HG03354 (cell line): Measurements from ENCODE around the gene SPRYD3.

Experiments
- ATAC-seq: cut with Tn5 transposase; IDR thresholded peaks from one replicate; pipeline ENCODE4 v1.9.1; 2021; ENCODE audit warnings: mild to moderate bottlenecking; ENCODE audit not compliant: unreplicated experiment, poor library complexity, severe bottlenecking

The SPRYD3 gene

DNA sequence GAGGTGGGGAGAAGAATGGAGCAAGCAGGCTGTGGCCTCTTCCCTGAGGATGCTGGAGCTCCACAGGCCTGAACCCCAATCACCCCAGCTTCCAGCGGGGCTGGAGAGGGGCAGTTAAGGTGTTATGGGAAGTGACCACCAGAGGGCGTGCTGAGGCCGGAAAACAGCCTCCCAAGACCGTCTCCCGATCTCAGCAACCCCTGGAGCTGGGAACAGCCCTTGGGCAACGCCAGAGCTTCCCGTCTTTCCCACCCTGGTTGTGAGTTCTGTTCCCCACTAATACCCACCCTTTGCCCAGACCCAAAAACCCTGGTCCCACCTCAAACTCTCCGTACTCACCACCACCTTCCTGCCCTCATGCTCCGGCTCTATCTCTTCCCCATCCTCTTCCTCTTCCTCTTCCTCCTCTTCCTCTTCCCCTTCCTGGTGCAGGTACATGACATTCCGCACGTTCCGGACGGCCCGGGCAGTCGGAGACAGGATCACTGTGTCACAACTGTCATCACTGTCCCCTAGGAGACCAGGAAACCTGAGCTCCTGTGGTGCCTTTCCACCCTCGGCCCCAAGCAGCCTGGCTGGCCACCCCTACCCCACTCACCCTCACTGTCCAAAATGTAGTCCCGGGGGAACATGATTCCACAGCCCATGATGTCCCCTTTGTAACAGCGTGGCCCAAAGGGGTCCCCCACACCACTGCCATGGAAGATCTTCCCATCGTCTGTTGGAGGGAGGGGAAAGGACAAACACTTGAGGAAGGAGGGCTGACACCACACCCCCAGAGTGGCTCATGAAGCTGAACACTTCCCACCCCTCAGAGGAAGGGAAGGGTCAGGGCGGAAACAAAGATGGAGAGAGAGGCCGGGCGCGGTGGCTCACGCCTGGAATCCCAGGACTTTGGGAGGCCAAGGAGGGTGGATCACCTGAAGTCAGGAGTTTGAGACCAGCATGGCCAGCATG lies 12.9 kb downstream of the SPRYD3 start:
- ATAC-seq: no peak

DNA sequence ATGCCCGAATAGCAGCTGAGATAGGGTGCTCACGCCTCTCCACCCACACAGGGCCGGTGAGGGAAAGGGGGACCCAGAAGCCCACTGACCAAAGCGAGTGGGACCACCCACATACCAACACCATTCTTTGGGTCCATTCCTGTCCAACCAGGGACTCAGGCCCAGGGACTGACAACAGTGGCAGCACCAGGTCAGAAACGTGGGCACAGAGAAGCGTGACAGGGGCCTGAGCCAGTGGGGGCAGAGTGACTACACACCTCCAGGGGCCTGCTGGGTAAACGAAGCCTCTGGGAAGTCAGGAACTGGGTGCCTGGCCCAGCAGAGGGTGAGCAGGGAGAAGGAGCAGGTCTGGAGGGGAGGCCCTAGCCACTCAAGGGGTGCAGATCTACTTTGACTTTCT lies 13.7 kb downstream of the SPRYD3 start:
- no peak for ATAC-seq

DNA sequence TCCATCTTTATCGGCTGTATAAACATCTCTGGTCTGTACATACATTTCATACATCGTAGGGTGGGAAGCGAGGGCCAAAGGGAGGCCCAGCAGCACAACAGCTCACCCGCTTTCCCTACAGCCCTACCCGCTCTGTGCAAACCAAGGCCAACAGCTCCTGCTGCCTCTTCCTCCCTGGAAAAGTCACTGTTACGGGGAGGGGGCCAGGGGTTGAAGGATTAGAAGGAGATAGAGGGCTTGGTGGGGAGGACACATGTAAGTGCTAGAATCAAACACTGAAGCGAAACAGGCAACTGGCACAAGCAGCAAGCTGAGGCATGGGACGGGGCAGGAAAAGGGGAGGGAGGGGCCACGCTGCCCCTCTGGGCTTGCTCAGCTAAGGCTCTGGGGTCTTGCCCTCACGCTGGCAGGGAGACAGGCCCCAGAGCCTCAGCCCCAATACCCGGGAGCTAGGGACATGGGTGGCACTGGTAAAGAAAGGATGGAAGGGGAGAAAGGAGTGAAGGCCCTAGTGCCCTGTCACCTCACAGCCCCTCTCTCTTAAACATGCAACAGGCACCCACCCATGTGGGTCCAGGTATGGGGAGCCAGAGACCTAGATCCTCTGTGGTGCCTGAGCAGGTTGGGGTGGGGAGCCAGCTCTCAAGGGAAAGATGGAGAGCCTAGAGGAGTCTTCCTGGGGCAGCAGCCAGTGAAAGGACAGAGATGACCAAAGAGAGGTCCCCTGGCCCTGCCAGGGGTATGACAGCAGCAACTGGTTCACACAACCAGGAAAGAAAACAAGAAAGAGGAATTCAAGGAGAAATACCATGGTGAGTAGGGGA lies 14.4 kb downstream of the SPRYD3 start:
- no peak for ATAC-seq

DNA sequence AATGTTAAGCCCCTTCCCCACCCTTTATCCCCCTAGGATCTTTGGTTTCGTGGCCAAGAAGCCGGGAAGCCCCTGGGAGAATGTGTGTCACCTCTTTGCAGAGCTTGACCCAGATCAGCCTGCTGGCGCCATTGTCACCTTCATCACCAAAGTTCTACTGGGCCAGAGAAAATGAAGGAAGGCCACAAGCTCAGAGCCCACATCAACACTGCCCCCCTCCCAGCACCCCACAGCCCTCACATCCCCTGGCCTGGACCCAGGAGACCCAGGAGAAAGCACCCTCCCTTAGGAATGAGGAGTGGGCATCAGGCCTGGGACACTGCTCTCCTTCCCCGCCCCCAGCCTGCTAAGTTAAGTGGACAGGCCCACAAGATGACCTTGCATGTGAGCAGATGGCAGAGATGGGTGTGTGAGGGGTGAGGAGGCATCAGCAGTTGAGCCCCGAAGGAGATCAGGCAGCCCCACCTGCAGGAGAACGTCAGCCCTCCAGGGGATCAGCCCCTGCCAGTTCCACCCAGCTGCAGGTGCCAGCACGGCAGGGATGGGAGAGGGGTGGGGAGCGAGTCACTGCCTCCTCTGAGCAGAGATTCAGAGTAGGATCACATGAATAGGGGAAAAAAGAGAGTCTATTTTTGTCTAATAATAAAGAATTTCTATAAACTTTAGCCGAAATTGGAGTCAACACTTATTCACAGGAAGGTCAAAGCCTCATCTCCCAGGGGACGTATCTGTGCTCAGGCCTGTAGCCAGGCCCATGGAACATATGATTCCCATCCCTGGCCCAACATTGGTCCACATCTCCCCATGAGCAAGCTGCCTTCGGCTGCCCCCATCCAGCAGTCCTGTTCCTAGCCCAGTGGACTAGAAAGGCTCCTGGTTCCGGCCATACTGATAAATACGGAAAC lies 15.2 kb downstream of the SPRYD3 start:
- no peak for ATAC-seq

DNA sequence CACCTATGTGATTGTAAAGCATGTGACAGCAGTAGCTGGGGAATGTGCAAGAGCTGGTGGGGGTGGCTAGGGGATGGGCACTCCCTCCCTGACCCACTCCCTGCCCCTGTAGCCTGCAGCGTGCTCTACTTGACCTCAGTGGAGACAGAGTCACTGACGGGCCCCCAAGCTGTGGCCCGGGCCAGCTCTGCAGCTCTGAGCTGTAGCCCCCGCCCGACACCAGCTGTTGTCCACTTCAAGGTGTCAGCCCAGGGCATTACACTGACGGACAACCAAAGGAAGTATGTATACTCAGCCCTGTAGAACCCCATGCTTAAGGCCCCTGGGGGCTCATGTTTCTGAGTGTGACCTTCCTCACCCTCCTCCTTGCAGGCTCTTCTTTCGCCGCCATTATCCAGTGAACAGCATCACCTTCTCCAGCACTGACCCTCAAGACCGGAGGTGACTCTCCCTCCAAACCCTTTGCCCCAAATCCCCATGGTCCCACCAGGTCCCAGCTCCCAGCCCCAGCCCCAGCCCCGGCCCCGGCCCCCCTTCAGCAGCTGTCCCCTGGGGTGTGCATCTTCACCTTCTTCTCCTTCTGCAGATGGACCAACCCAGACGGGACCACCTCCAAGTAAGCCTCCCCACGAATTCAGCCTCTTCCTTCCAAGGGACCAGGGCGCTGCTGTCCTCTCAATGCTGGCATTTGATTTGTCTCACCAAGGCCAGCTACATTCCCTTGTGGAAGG lies 16.0 kb downstream of the SPRYD3 start:
- no peak for ATAC-seq

DNA sequence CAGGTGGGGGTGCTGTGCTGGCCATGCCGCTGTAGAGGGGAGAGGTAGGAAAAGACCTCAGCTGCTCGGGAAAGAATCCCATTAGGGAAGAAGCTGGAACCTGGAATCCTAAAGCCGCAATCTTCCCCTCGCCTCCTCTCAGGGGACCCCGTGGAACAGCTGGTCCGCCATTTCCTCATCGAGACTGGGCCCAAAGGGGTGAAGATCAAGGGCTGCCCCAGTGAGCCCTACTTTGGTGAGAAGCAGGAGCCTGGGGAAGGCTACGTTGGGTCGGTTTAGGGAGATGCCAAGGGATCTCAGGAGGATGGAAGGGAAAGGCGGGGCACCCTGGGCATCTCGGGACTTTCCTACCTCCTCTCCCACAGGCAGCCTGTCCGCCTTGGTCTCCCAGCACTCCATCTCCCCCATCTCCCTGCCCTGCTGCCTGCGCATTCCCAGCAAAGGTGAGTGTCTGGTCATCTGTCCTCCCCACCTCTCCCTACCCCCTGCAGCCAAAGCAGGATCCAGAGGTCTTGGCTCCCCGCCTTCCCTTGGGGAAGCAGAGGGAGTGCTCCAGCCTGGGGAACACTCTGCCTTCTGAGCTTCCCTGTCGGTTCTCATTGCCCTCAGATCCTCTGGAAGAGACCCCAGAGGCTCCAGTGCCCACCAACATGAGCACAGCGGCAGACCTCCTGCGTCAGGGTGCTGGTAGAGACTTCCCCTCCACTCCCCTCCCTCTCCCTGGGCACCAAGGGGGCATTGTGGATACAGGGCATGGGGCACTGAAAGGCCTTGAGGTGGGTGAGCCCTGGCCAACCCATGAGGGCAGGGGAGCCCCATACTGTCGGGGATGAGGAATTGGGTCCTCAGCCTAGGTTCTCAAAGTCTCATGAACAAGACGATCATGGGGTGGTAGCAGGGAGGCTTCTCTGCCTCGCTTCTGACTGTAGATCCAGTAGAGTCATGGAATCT lies 16.9 kb downstream of the SPRYD3 start:
- ATAC-seq: no peak

DNA sequence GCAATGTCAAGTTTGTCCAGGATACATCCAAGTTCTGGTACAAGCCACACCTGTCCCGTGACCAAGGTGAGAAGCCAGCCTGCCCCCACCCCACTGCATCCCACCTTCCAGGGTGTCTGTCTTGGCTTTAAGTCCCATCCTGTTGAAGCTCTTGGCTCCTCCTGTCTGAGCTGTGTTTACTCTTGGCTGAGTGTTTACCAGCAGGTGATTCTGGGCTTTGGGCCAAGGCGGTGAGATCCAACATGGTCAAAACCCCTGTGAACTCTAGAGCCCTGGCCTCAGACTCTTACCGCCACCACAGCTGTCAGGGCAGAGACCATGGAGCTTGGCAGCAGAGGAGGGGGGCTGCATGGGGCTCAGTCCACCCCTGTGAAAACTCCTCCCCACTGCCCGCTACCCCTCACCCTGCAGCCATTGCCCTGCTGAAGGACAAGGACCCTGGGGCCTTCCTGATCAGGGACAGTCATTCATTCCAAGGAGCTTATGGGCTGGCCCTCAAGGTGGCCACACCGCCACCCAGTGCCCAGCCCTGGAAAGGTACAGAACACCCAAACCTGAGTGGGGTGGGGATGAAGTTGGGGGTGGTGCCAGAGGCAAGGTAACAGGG lies 17.7 kb downstream of the SPRYD3 start:
- no peak for ATAC-seq

DNA sequence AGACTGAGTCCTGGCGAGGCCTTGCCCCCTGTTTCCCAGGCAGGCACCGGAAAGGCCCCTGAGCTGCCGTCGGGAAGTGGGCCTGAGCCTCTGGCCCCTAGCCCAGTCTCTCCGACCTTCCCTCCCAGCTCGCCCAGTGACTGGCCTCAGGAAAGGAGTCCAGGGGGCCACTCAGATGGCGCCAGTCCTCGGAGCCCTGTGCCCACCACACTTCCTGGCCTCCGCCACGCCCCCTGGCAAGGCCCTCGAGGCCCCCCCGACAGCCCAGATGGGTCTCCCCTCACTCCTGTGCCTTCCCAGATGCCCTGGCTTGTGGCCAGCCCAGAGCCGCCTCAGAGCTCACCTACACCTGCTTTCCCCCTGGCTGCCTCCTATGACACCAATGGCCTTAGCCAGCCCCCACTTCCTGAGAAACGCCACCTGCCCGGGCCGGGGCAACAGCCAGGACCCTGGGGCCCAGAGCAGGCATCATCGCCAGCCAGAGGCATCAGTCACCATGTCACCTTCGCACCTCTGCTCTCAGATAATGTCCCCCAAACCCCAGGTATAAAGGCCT lies 18.4 kb downstream of the SPRYD3 start:
- ATAC-seq: no peak

DNA sequence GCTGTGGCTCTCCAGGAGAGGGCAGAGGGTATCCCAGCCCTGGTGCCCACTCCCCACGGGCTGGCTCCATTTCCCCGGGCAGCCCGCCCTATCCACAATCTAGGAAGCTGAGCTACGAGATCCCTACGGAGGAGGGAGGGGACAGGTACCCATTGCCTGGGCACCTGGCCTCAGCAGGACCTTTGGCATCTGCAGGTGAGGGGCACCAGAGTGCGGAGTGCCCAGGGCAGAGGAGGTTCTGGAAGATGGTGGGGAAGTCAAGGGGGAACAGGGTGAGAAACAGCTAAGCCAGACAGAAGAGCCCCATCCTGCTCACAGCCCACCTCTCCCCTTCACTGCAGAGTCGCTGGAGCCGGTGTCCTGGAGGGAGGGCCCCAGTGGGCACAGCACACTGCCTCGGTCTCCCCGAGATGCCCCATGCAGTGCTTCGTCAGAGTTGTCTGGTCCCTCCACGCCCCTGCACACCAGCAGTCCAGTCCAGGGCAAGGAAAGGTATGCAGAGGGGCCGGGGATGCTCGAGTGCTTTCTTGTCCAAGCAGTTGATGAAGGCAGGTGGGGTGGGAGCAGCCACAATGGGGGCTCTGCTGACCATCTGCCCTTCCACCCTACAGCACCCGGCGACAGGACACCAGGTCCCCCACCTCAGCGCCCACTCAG lies 19.0 kb downstream of the SPRYD3 start:
- ATAC-seq: no peak

DNA sequence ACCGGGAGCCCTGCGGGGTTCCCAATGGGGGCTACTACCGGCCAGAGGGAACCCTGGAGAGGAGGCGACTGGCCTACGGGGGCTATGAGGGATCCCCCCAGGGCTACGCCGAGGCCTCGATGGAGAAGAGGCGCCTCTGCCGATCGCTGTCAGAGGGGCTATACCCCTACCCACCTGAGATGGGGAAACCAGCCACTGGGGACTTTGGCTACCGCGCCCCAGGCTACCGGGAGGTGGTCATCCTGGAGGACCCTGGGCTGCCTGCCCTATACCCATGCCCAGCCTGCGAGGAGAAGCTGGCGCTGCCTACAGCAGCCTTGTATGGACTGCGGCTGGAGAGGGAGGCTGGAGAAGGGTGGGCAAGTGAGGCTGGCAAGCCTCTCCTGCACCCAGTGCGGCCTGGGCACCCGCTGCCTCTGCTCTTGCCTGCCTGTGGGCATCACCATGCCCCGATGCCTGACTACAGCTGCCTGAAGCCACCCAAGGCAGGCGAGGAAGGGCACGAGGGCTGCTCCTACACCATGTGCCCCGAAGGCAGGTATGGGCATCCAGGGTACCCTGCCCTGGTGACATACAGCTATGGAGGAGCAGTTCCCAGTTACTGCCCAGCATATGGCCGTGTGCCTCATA lies 19.6 kb downstream of the SPRYD3 start:
- no peak for ATAC-seq

DNA sequence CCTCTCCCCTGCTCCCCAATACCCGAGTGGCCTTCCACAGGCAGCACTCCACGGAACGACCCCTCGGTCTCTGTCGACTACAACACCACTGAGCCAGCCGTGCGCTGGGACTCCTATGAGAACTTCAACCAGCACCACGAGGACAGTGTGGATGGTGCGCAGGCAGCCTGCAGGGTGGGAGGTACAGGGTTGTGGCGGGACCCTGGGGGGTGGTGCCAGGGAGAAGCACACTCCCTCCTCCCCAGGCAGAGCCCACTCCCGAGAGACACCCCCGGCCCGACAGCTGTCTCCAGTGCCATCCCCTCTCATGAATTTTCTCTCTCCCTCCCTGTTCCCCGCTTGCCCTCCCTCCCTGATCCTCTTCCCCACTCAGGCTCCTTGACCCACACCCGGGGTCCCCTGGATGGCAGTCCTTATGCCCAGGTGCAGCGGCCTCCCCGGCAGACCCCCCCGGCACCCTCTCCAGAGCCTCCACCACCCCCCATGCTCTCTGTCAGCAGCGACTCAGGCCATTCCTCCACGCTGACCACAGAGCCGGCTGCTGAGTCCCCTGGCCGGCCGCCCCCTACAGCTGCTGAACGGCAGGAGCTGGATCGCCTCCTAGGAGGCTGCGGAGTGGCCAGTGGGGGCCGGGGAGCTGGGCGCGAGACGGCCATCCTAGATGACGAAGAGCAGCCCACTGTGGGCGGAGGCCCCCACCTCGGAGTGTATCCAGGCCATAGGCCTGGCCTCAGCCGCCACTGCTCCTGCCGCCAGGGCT lies 20.3 kb downstream of the SPRYD3 start:
- ATAC-seq: no peak

DNA sequence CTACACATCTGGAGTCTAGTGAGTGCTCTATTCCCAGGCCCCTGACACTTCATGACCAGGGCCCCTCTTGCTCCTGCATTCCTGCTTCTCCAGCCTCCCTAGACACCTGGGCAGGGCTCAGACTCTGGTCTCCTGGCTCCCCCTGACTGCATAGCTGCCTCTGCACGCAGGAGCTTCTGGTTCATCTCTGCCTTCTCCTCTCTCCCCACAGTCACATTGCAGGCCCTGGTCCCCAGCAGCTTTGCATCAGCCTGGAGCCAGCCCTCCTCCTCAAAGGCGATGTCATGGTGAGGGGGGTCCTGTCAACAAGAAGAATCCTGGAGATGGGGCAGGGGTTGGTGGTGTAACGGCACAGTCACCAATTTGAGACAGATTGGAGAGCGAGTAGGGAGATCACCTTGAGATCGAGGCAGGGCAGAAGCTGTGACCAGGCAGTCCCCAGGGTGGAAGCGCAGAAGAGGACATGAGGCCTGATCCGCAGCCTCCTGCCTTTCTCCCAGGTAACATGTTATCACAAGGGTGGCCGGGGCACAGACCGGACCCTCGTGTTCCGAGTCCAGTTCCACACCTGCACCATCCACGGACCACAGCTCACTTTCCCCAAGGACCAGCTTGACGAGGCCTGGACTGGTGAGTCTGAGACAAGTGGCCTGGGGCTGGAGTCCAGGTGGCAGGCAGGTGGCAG lies 21.2 kb downstream of the SPRYD3 start:
- no peak for ATAC-seq

DNA sequence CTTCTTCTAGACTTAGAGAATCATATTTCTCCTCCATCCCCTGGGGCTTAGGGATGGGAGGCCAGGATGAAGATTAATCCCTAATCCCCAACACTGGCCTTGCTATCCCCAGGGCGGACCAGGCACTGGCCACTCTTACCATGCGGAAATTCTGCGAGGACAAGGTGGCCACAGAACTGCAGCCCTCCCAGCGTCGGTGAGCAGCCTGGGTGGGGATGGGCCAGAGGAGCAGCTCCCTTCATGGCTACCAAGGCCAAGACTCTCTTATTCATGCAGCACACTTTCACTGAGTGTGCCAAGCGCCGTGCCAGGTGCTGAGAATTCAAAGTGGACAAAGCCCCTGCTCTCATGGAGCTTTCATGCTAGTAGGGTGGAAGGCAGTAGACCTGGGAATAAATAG lies 22.3 kb downstream of the SPRYD3 start:
- ATAC-seq: no peak

DNA sequence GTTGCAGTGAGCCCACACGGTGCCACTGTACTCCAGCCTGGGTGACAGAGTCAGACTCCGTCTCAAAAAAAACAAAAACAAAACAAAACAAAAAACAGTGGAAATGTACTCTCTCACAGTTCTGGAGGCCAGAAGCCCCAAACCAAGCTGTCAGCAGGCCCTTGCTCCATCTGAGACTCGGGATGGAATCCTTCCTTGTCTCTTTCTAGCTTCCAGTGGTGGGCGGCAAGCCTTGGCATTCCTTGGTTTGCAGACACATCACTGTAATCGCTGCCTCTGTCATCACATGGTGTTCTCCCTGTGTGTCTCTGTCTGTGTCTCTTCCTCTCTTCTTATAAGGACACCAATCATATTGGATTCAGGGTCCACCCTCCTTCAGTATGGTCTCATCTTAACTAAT lies 22.9 kb downstream of the SPRYD3 start:
- ATAC-seq: no peak
